OCI-LY3 (cell line): Measurements from ENCODE around the gene PDK2.

ENCODE experiments used
- CTCF ChIP-seq: fragments of 200-600, 300-600 bp; sonication (generic); IDR thresholded peaks from 2 replicates; pipeline ENCODE4 v1.5.1; 2014; ENCODE audit warnings: antibody characterized with exemption, low read length, low read depth
- EZH2phosphoT487 ChIP-seq: fragments of 200-600 bp; shearing (Covaris generic); IDR thresholded peaks from 2 replicates; pipeline ENCODE4 v1.6.1; 2018; ENCODE audit warnings: antibody characterized with exemption, mixed run types, low read depth

- TF ChIP-seq EZH2phosphoT487 (no peak), CTCF (no peak)
Measured at GRCh38 chr17:50057521-50057991, 37.6 kb upstream of the PDK2 start.
